GM18502 (cell line): Measurements from ENCODE around the gene CYP3A7.
"Not testable (repeated sequence)": the region's sequence is repeated elsewhere in the genome, so short reads cannot be mapped to it uniquely, and the experiment has no call there.

Source experiments
- ATAC-seq: cut with Tn5 transposase; IDR thresholded peaks from one replicate; pipeline ENCODE4 v1.9.1; 2021; ENCODE audit warnings: mild to moderate bottlenecking; ENCODE audit not compliant: unreplicated experiment, poor library complexity

Gene CYP3A7

GRCh38 chr7:99742737-99743394, 7.9 kb upstream of the CYP3A7 start:
- no peak for ATAC-seq

- ATAC-seq: no peak
Observed at GRCh38 chr7:99741441-99741795, 6.4 kb upstream of the CYP3A7 start.

GRCh38 chr7:99740573-99741440, 5.8 kb upstream of the CYP3A7 start:
- ATAC-seq: no peak

GRCh38 chr7:99739699-99740572, 4.9 kb upstream of the CYP3A7 start:
- no peak for ATAC-seq

- no peak for ATAC-seq
Observed at GRCh38 chr7:99737726-99738125, 2.7 kb upstream of the CYP3A7 start.

GRCh38 chr7:99736667-99737066, 1.7 kb upstream of the CYP3A7 start:
- not testable (repeated sequence) for ATAC-seq

GRCh38 chr7:99733448-99733847, 1.5 kb downstream of the CYP3A7 start:
- ATAC-seq: no peak

GRCh38 chr7:99733003-99733402, 2.0 kb downstream of the CYP3A7 start:
- no peak for ATAC-seq

GRCh38 chr7:99731638-99732374, 3.2 kb downstream of the CYP3A7 start:
- ATAC-seq: no peak

- no peak for ATAC-seq
Observed at GRCh38 chr7:99730992-99731391, 4.0 kb downstream of the CYP3A7 start.

GRCh38 chr7:99730238-99730810, 4.7 kb downstream of the CYP3A7 start:
- ATAC-seq: no peak

GRCh38 chr7:99729486-99730237, 5.3 kb downstream of the CYP3A7 start:
- no peak for ATAC-seq

- ATAC-seq: no peak
Observed at GRCh38 chr7:99728615-99729014, 6.4 kb downstream of the CYP3A7 start.

- not testable (repeated sequence) for ATAC-seq
Observed at GRCh38 chr7:99723201-99723600, 11.8 kb downstream of the CYP3A7 start.

- ATAC-seq: no peak
Observed at GRCh38 chr7:99720800-99721595, 14.0 kb downstream of the CYP3A7 start.

GRCh38 chr7:99719996-99720769, 14.8 kb downstream of the CYP3A7 start:
- no peak for ATAC-seq

GRCh38 chr7:99713995-99714570, 20.9 kb downstream of the CYP3A7 start:
- ATAC-seq: no peak
